HUES48 (cell line): ENCODE measurements around the gene CLK2.

ENCODE experiments used
- H3K27ac ChIP-seq: one replicate; pipeline ENCODE4 v1.7.0; 2013; ENCODE audit warnings: low read depth, low read length, inconsistent platforms
- H3K27me3 ChIP-seq: 2 replicates; pipeline ENCODE4 v1.6.1; 2013; ENCODE audit warnings: mild to moderate bottlenecking, low read length; ENCODE audit not compliant: control insufficient read depth, insufficient read depth
- H3K36me3 ChIP-seq: 2 replicates; pipeline ENCODE4 v1.6.1; 2013; ENCODE audit warnings: low read length; ENCODE audit not compliant: control insufficient read depth, insufficient read depth
- H3K4me1 ChIP-seq: 2 replicates; pipeline ENCODE4 v1.6.1; 2013; ENCODE audit warnings: mild to moderate bottlenecking, low read length; ENCODE audit not compliant: control insufficient read depth, insufficient read depth
- H3K4me3 ChIP-seq: 2 replicates; pipeline ENCODE4 v1.5.1; 2013; ENCODE audit warnings: mild to moderate bottlenecking, low read depth, low read length
- H3K9ac ChIP-seq: 2 replicates; pipeline ENCODE4 v1.6.1; 2013; ENCODE audit warnings: mild to moderate bottlenecking, low read depth, low read length, moderate library complexity
- H3K9me3 ChIP-seq: 2 replicates; pipeline ENCODE4 v1.6.1; 2013; ENCODE audit warnings: low read length; ENCODE audit not compliant: control insufficient read depth, insufficient read depth

Gene CLK2

DNA sequence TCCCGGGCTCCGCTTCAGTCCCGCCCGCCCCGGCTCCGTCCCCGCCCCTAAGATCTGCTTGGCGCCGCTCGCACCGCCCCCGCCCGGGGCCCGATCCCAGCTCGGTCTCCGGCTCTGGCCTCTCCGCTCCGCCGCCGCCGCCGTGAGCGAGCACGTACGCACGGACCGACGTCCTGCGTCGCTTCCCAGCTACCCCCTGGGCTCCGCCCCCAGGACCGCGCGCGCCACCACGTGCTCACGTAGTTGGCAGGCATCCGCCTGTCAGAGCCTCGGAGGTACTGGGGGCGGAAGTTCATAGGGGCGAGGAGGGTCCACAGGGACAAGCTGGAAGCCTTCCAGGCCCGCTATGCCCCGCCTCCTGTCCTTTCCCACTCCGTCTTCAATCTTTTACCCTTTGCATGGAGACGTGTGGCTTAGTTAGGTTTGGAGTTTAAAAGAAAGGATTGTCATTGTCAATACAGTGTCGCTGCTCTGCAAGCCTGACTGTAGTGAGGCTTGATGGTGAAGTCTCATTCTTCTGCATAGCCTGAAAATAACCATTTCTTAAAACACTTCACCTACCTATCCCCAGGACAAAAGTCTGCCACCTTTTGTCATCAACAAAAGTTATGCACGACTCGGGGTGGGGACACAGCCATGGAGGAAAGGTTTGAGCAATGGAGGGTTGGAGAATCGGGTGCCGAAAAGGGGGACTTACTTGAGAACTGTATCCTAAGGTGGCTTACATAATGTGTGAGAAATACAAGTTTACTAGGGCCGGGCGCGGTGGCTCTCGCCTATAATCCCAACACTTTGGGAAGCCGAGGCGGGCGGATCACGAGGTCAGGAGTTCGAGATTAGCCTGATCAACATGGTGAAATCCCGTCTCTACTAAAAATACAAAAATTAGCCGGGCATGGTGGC, at the start of gene CLK2:
Gene CLK2, minus strand, starts transcription at position 162 of the 903 bp plus-strand sequence. CDS start 2,527 bp downstream, outside the sequence.
- H3K27me3 ChIP-seq, result peaks cover 6% of the 10 kb centered on the region; the same call in 1 of the 2 replicates
- peaks cover 31% of the 10 kb centered on the region for H3K36me3 ChIP-seq
- H3K9me3 ChIP-seq, result no peaks in the 10 kb centered on the region
- peak within 1 kb of the TSS; percentile 96 for H3K27ac ChIP-seq
- peak within 1 kb of the TSS; percentile 73 for H3K9ac ChIP-seq
- H3K4me3 ChIP-seq, result peak within 1 kb of the TSS; percentile 96
- H3K4me1 ChIP-seq, result peaks cover 9% of the 10 kb centered on the region

DNA sequence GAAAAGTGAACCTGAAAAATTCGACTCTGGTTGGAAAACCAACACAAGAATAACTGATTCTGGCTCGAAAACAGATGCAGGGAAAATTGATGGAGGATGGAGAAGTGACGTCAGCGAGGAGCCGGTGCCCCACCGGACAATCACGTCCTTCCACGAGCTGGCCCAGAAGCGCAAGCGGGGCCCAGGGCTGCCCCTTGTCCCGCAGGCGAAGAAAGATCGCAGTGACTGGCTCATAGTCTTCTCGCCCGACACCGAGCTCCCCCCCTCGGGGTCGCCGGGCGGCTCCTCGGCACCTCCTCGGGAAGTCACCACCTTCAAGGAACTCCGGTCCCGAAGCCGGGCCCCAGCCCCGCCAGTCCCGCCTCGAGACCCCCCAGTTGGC, 49.3 kb upstream of the CLK2 start:
- peaks cover 24% of the 10 kb centered on the region for H3K4me1 ChIP-seq
- H3K27ac ChIP-seq, result peak overlapping the region; percentile 96
- H3K4me3 ChIP-seq, result peak overlapping the region; percentile 85
- H3K9ac ChIP-seq, result no peak overlapping the region
- no peaks in the 10 kb centered on the region for H3K9me3 ChIP-seq
- peaks cover 41% of the 10 kb centered on the region for H3K36me3 ChIP-seq
- peaks cover 12% of the 10 kb centered on the region for H3K27me3 ChIP-seq

DNA sequence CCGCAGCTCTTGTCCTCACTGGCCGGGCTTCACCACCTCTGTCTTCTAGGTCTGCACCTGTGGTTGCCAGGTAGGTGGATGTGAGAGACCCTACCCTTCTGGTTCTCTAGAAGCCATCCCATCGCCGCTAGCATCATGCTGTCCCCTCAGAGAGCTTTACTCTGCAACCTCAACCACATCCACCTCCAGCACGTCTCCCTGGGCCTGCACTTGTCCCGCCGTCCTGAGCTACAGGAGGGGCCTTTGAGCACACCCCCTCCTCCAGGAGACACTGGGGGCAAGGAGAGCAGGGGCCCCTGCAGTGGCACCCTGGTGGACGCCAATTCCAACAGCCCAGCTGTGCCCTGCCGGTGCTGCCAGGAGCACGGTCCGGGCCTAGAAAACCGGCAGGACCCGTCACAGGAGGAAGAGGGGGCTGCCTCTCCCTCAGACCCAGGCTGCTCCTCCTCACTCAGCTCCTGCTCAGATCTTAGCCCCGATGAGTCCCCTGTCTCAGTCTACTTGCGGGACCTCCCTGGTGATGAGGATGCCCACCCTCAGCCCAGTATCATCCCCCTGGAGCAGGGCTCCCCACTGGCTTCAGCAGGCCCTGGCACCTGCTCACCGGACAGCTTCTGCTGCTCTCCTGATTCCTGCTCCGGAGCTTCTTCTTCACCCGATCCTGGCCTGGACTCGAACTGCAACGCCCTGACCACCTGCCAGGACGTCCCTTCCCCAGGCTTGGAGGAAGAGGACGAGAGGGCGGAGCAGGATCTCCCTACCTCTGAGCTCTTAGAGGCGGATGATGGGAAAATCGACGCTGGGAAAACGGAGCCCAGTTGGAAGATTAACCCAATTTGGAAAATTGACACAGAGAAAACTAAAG, 48.6 kb upstream of the CLK2 start:
- Histone ChIP-seq H3K27me3 (peaks cover 12% of the 10 kb centered on the region), H3K4me1 (peaks cover 24% of the 10 kb centered on the region), H3K9me3 (no peaks in the 10 kb centered on the region), H3K27ac (no peak overlapping the region), H3K9ac (no peak overlapping the region), H3K4me3 (peak overlapping the region; percentile 86), H3K36me3 (peaks cover 39% of the 10 kb centered on the region)

DNA sequence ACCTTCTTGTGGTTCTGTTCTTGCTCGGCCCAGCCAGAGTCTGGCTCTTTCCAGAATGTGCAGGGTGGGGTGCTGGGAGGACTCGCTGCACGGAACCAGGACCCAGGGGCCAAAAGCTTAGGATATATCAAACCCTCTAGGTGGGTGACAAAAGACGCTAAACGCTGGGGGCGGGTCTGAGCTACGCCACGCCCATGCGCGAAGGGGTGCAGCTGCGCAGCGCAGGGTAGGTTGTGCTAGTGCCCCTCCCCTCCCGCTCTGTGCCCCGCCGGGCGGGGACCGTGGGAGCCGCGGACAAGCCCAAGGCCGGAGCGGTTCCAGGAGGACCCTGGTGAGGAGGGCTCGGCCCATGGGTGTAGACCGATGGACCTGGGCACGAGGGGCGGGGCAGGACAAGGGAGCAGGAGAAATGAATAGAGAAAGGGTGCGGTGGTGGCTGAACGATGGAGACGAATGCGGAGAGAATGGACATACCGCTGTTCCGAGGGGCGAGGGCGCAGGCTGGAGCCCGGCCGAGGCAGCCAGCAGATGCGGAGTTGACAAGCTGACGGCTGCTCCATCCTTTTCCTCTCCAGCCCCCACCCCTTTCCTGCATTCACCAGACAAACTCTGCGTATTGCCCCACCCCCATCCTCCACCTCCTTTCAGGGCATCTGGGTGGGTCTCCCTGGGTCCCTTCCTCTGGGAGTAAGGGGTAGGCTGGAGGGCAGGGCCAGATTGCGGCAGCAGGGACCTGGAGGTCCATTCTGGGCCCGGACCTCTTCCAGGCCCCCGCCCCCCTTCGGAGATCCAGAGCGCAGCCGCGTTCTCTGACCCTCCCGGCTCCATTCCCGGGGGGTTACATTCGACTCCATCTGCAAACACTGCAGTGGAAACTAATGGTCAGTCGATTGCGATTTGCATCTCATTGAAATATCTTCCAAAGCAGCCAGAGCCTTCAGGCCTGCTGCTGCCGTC, 47.6 kb upstream of the CLK2 start, which contains the start of gene RUSC1:
Gene RUSC1, plus strand, starts transcription at position 234 of the 957 bp plus-strand sequence. CDS start 880 bp downstream, outside the sequence.
- Histone ChIP-seq H3K9me3 (no peaks in the 10 kb centered on the region), H3K27ac (peak within 1 kb of the TSS; percentile 17), H3K4me3 (peak within 1 kb of the TSS; percentile 86)

DNA sequence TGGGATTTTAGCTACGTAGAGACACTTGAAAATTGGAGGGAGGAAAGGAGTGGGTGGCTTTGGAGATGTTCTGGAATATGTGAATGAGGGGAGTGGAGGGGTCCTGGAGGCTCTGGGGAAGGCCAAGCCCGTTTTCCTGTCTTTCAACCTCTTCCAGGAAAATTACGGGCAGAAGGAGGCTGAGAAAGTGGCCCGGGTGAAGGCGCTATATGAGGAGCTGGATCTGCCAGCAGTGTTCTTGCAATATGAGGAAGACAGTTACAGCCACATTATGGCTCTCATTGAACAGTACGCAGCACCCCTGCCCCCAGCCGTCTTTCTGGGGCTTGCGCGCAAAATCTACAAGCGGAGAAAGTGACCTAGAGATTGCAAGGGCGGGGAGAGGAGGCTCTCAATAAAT, 46.9 kb upstream of the CLK2 start:
- H3K9ac ChIP-seq, result no peak overlapping the region
- peak overlapping the region; percentile 17 for H3K27ac ChIP-seq
- peak overlapping the region; percentile 86 for H3K4me3 ChIP-seq
- H3K27me3 ChIP-seq, result peaks cover 12% of the 10 kb centered on the region
- H3K36me3 ChIP-seq, result peaks cover 32% of the 10 kb centered on the region
- H3K9me3 ChIP-seq, result no peaks in the 10 kb centered on the region
- H3K4me1 ChIP-seq, result peaks cover 21% of the 10 kb centered on the region

More for the DNA sequence above, 47.6 kb upstream of the CLK2 start, which contains the start of gene RUSC1:
- Histone ChIP-seq H3K36me3 (peaks cover 37% of the 10 kb centered on the region), H3K27me3 (peaks cover 12% of the 10 kb centered on the region), H3K4me1 (peaks cover 24% of the 10 kb centered on the region), H3K9ac (no peak within 1 kb of the TSS)

DNA sequence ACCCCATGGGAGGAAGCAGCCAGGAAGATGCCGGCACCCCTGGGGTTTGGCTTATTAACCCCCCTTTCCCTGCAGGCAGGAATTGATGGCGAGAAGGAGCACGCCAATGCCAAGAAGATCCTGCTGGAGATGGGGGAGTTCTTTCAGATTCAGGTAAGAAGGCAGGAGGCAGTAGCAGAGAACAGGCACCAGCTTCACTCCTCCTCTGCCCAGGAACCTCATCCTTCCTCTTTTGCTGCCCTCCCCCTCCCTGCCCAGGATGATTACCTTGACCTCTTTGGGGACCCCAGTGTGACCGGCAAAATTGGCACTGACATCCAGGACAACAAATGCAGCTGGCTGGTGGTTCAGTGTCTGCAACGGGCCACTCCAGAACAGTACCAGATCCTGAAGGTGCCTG, 46.2 kb upstream of the CLK2 start:
- H3K9ac ChIP-seq, result no peak overlapping the region
- H3K4me3 ChIP-seq, result no peak overlapping the region
- no peak overlapping the region for H3K27ac ChIP-seq
- no peaks in the 10 kb centered on the region for H3K9me3 ChIP-seq
- peaks cover 12% of the 10 kb centered on the region for H3K27me3 ChIP-seq
- peaks cover 21% of the 10 kb centered on the region for H3K4me1 ChIP-seq
- peaks cover 39% of the 10 kb centered on the region for H3K36me3 ChIP-seq

DNA sequence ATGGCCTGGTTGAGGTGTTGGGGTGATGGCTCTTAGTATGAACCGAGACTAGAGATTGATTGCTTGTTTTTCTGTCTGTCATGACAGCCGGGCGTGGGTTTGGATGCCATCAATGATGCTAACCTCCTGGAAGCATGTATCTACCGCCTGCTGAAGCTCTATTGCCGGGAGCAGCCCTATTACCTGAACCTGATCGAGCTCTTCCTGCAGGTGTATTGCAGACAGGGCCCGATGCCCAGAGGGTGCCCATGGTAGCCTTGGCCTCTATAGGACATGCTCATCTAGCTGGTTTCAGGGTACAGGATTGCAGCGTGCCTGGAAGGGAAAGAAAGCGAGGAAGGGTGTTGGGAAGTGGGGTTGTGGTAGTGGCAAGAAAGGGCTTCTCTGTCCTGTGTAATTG, 44.8 kb upstream of the CLK2 start:
- Histone ChIP-seq H3K27ac (no peak overlapping the region), H3K4me3 (no peak overlapping the region), H3K27me3 (peaks cover 12% of the 10 kb centered on the region), H3K4me1 (peaks cover 21% of the 10 kb centered on the region), H3K9me3 (no peaks in the 10 kb centered on the region), H3K36me3 (peaks cover 48% of the 10 kb centered on the region), H3K9ac (no peak overlapping the region)

DNA sequence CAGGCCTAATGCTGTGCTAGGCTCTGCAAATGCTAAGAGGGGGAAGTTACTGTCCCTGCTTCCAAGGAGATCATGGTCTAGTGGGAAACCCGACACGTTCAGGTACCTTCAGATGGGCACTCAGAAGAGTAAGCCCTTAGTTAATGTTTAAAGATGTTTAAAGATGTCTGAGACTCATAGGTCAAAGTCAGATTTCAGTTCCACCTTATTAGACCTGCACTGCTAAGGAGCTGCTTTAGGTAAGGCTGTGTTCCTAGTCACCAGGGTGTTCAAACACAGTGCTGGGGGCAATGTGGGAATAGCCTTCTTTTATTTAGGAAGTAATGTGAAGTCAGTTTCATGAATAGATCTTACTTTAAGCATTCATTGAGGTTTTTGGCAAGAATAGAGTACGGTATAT, 43.6 kb upstream of the CLK2 start:
- H3K9me3 ChIP-seq, result no peaks in the 10 kb centered on the region
- no peak overlapping the region for H3K9ac ChIP-seq
- no peak overlapping the region for H3K27ac ChIP-seq
- H3K36me3 ChIP-seq, result peaks cover 58% of the 10 kb centered on the region
- H3K4me3 ChIP-seq, result no peak overlapping the region
- peaks cover 14% of the 10 kb centered on the region for H3K4me1 ChIP-seq
- H3K27me3 ChIP-seq, result peaks cover 9% of the 10 kb centered on the region

DNA sequence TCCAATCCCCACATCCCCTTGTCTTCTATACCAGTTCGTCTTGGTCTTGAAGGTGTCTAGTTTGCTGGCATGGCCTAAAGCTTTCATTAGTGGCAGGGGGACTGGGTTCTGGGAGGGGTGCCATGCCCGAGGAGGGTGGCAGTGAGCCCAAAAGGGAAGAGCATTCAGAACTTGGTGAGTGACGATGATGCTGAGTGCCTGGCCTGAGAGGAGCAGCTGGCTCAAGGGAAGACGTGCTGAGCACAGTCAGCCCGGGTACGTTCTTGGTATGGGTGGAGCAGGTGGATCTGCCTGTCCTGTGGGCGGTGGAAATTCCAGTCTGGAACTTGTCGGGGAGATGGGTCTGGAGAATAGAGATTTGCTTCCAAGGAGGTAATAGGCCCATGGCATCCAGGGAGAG, 40.0 kb upstream of the CLK2 start:
- Histone ChIP-seq H3K27me3 (no peaks in the 10 kb centered on the region), H3K36me3 (peaks cover 60% of the 10 kb centered on the region), H3K4me1 (no peaks in the 10 kb centered on the region), H3K9me3 (no peaks in the 10 kb centered on the region), H3K9ac (no peak overlapping the region), H3K27ac (no peak overlapping the region), H3K4me3 (no peak overlapping the region)

DNA sequence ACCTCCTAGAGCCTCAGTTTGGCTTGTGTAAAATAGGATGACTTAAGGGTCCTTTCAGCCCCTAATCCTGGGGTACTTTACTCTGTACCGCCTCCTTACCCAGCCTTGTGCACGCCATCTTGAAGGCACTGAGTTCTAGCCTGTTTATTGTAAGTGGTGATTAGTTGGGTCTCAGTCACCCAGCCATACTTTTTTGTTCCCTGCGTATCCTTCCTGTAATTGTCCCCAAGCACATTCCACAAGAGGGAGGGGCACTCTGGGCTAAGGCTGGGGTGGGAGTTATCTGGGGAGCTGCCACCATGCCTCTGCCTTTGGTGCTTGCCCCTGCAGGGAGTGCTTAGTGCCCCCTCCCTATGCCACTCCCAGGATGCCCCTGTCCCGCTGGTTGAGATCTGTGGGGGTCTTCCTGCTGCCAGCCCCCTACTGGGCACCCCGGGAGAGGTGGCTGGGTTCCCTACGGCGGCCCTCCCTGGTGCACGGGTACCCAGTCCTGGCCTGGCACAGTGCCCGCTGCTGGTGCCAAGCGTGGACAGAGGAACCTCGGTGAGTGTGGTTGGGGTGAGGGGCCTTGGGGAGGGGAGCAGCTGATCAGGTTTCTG, 36.2 kb upstream of the CLK2 start:
- H3K27me3 ChIP-seq, result 0 out of 2 replicates have a peak, but pooled peaks cover 3% of the 10 kb centered on the region
- no peaks in the 10 kb centered on the region for H3K9me3 ChIP-seq
- H3K4me1 ChIP-seq, result 0 out of 2 replicates have a peak, but pooled peaks cover 3% of the 10 kb centered on the region
- peak overlapping the region; percentile 97 for H3K27ac ChIP-seq
- H3K36me3 ChIP-seq, result peaks cover 35% of the 10 kb centered on the region
- H3K9ac ChIP-seq, result peak overlapping the region; percentile 89
- H3K4me3 ChIP-seq, result peak overlapping the region; percentile 99
